GM18858 (cell line): ENCODE data around the gene CCDC47.

Experiments
- ATAC-seq: cut with Tn5 transposase; IDR thresholded peaks from one replicate; pipeline ENCODE4 v1.9.1; 2021; ENCODE audit not compliant: unreplicated experiment

CCDC47 gene

DNA sequence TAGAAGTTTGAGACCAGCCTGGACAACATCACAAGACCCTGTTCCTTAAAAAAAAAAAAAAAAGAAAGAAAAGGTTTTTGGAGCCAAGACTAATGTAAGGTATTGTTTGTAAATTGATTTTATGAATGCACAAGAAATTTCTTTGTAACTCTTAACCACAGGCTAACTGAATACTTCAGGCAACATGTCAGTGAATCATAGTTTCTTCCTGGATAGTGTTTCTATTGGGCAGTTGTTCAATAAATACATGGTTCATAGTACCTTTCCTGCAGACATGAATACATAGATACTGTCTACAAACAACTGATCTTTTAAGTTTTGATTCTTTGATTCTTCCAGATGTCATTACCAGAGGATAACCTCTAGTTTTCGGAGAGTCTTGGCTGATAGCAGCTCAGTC, 12.2 kb upstream of the CCDC47 start:
- no peak for ATAC-seq

DNA sequence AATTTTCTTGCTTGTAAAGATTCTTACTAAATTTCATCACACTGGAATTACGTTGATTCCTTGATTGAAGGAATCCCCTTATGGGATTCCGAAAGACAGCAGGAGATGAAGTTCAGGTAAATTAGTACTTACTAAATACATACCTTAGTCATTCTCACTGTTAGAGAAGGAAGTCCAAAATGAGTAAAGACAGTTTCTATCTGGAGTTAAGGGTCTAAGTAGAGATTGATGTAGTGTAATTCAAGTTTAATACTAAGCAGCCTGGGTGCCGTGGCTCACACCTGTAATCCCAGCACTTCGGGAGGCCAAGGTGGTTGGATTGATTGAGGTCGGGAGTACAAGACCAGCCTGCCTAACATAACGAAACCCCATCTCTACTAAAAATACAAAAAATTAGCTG, 10.1 kb upstream of the CCDC47 start:
- no peak for ATAC-seq

DNA sequence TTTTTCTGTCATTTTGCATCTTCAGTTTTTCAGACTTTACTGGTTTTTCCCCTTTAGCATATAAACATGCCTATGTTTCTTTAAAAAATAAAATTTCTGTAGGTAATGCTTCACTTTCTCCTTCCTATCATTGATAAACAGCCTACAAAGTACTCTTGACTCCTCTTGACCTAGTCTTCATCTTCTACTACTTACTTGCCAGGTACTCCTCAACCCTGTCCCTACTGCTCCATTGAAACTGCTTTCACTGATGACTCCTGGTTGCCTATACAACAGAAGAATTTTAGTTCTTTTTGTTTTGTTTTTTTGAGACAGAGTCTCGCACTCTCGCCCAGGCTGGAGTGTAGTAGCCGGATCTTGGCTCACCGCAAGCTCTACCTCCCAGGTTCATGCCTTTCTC, 7.5 kb upstream of the CCDC47 start:
- ATAC-seq = no peak

DNA sequence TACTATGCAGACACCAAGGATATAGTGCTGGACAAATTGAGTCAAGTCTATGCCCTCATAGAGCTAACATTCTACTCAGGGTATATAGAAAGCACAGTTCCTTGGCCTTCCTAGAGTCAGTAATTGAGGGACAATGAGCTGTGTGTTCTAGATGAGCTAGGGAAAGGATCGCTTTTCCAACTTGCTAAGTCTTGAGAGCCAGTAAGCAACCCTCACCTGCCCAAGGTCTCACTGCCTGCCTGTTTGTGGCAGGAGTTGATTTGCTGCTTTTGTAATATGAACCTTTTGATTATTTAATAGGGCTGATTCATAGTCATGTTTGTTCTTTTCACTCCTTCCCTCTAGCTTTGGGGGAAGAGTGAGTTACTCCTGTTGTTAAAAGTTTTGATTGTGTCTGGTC, 7.1 kb upstream of the CCDC47 start:
- ATAC-seq = no peak

DNA sequence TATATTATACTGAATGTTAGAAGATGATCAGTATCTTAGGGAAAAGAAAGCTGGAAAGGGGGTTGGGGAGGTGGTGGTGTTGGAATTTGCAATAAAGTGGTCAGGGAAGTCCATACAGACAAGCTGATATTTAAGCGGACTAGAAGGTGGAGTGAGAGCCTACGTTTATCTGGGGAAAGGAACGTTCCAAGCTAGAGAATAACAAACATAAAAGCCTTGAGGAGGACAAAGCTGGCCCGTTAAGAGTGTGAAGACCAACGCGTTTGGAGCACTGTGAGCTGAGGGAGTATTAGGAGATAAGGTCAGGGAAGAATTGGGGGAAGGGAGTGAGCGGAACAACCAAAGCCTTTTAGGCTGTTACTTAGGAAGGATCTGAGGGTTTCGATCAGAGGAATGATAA, 2.0 kb upstream of the CCDC47 start:
- ATAC-seq = no peak

DNA sequence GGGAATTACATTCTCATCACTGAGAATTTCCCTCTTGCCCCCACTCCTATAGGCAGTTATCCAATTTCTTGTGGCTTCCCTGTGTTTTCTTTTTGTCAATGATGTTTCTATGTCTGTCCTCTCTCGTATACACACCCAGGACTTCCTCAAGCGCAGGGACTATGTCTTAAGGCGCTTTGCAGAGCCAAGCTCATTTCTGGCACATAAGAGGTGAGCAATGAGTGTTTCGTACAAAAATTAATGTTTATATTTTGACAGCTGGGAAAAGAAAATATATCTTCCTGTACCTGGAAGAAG, 1.5 kb upstream of the CCDC47 start:
- ATAC-seq = no peak

DNA sequence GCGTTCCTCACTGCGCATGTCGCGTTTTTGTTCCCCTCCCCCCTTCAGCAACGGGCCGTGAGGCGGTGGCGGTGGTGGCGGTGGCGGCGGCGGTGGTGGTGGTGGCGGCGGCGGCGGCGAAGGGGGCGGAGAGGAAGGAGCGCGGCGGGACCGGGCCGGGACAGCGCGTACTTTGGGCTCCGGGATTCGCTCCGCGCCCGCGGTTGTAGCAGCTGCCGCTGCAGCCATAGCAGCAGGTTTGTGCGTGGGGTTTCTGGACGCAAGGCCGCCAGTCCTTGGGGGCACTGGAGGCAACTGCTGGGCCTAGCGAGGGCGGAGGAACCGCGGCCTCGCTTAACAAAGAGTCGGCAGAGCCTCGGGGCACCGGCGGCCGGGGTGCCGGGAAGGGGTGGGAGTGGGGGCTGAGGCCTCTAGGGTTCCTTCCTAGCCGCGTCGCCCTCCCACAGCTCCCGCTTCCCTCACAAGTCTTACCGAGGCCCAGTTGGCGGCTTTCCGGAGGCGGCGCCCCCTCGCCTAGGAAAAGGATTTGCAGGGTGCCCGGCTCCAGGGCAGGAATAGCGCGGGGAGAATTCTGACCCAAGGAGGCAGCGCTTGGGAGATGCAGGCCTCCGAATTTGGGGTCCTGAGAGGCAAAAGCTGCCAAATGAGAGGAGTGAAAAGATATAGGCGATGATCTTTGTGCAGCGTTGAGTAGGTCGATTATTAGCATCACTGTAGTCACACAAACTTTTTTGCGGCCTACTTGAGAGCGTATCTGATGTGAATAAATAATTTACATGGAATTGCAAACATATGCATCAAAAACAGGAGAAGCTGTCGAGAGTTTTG, 958 bp upstream of the CCDC47 start, which contains the start of gene DDX42:
TSS of gene DDX42 (plus strand) at position 30 of the 828 bp plus-strand sequence. CDS start 12,880 bp downstream, outside the sequence.
- no peak for ATAC-seq

DNA sequence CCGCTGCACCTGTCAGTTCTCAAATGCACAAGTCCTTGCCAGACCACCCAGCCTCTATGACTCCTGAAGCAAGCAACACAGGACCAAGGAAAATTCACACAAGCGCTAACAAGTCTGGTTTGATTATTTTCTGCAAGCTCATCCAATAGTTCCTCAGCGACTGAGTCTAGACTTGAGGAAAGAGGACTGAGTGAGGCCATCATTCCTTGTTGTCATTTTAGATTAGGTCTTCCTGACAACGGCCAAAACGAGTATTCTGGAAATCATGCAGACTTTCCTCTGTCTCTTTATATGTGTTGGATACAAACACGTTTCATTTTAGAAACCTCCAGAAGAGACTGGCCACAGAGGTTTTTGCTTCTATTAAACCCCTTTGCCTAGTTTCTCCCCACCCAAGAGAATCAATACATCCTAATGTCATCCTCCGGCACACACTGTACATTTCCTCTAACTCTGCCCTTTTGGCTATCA, 561 bp downstream of the CCDC47 start:
- no peak for ATAC-seq

DNA sequence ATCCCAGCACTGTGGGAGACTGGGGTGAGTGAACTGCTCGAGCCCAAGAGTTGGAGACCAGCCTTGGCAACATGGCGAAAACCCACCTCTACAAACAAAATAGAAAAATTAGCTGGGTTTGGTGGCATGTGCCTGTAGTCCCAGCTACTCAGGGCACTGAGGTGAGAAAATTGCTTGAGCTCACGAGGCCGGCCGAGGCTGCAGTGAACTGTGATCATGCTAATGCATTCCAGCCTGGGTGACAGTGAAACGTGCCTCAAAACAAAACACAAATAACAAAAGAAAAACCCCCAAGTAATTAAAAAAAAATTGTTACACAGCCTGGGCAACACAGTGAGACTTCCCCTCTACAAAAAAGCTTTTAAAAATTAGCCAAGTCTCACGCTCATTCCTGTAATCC, 5.0 kb downstream of the CCDC47 start:
- no peak for ATAC-seq

DNA sequence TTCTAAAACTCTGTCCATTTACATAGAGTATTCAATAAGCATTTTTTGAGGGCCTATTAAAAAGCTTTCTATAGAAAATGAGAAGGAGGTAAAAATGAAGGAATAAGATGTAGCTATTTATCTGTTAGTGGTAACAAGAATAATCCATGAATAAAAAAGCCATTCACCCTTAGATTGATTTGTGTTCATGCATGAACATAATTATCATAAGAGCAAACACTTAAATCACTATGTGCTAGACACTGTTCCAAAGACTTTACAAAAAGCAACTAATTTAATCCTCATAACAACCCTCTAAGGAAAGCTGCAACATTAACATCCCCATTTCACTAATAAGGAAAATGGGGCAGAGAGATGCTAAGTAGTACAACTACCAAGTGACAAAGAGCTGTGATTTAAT, 6.6 kb downstream of the CCDC47 start:
- no peak for ATAC-seq

DNA sequence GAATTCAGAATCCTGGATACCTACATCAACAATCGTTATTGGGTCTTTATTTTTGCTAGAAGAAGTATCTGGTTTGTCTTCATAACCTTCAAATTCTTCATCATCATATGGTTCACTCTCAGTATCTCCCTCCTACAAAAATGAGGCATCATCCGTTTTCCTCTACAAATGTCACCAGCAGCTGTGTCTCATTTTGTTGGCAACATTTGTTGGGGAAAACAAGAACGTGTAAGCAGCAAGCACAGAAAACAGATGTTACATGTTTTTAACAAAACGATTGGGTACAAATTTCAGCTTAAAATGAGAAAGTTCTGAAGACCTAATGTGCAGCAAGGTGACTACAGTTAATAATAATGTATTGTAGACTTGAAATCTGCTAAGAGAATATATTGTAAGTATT, 8.7 kb downstream of the CCDC47 start:
- ATAC-seq = no peak

DNA sequence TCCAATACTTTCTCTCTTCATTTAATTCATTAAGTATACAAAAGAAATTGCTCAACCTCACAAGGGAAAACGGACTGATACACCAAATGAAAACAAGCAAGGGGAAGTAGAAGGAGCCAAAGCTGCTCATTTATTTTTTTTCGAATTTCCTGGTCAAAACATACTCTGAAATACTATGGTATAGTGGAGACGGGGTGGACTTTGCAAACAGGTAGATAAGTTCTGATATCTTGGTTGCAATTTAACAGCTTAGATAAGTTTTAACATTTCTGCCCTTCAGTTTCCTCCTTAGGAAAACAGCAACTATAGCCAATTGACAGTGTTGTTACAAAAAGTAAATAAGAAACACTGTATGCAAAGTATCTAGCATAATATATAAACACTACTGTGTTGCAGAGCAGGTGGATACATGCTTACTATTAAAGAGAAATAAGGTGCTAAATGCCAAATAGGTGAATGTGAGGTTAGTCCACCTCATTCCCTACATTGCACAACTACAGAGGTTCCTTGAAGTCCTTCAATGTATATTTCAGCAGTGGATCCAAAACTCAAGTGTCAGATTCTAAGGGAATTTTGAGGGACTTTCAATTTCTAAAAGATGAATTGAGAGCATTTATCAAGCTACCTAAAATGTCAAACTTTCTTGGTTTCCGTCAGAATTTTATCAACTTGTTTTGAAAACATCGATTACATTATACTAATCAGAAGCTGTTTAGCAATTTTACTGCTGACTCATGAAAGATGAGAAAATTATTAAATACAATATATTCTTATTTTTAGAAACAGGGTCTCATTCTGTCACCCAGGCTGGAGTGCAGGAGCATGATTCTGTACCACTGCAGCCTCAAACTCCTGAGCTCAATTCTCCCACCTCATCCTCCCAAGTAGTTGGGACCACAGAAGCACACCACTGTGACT, 11.0 kb downstream of the CCDC47 start:
- ATAC-seq = no peak

DNA sequence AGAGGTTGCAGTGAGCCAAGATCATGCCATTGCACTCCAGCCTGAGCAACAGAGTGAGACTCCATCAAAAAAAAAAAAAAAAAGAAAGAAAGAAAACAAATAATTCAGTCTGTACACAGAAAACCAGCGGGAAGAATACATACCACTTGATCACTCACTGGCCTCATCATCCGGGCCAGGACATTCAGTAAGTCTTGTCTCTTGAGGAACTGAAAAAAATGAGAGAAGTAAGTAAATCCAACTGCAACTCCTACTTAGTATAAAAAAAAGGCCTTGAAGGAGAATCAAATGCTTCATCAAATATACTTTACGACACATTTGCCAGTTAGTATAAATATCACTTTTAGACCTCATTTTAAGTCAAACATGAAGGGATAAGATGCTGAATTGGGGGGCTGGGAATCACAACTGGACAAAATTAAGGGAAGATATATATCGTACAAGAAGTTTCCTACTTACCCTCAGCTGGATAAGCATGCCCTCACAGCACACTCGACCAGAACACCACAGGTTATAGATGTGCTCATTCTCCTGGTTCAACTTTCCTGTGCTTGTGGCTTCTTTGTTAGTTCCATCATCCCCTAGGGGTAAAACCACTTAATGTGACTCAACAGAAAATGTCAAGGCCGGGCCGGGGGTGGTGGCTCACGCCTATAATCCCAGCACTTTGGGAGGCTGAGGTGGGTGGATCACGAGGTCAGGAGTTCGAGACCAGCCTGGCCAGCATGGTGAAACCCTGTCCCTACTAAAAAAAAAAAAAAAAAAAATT, 12.4 kb downstream of the CCDC47 start:
- ATAC-seq = no peak

DNA sequence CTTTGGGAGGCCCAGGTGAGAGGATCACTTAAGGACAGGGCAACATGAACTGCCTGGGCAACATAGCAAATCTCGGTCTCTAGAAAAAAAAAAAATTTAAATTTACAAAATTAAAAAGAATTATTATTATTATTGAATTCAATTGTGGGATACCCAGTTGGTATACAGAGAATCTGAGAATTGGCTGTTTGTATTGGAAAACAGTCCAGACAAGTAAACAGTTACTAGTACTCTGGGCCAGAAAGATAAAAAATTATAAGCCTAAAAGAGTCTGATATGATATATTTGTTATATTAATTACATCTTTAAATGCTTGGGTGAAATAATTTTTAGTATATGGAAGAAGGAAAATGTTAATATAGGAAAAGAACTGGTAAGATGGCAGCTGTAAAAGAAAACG, 15.0 kb downstream of the CCDC47 start:
- ATAC-seq = no peak

DNA sequence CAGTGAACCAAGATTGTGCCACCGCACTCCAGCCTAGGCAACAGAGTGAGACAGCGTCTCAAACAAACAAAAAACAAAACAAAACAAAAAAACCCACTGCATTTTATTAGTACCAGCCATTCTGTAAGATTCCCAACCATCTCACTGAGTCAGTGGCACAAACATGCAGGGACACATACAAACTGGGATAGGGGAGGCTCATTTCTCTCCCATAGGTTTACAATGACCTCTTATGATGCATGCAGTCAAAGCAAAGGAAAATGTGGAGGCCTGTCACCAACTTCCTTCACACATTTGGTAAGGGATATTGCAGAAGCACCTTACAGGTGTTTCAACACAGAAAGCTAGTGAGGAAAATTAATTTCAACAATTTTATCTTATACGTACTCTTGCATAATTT, 19.4 kb downstream of the CCDC47 start:
- ATAC-seq = no peak

DNA sequence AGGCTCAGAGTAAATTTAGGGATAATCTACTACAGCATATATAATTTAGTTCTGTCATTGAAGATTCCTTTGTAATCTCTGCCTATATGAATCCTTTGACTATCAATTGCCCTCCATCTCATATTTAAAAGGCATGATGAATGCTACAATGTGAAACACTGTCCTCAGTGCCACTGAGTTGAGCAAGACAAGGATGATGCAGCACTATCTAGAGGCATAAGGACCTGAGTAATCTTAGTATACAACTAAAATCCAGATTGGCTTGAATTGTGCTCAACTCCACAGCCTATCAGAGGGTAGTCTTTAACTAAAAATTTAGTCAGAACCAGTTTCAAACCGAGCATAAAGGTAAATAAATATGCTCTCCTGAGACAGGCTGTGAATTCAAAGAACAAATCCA, 20.2 kb downstream of the CCDC47 start:
- ATAC-seq = no peak

DNA sequence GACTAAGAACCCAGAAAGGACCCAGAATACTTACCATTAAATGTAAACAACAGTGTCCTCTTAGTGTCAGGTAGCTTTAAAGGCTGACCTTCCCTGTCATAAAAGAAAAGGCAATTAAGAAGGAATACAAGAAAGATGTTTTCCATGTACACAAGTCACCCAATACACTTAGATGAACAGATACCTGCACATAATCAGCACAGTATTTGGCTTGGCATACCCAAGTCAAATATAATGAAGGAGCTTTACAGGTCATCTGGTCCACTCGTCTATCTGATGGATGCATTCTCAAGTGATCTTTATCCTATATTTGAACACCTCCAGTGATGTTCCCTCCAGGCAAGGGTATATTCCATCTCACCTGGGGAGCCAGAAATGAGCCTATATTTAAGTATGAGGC, 20.7 kb downstream of the CCDC47 start:
- no peak for ATAC-seq

DNA sequence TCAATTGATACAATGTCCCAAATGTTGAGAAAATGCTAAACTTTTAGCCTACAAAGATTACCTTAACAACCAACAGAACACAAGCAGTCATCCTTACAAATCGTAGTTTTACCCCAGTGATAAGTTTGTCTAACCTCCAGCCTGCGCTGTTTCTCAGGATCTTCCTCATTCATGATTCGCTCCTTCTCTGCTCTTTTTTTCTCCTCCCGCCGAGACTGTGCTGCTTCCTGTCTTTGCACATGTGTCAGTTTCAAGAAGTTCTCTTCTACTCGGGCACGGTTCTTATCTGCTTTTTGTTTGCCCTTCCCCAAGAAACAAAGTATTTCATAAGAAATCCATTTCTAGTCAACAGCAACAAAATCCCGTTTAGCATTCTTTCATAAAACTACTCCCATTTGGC, 21.6 kb downstream of the CCDC47 start:
- ATAC-seq = no peak

DNA sequence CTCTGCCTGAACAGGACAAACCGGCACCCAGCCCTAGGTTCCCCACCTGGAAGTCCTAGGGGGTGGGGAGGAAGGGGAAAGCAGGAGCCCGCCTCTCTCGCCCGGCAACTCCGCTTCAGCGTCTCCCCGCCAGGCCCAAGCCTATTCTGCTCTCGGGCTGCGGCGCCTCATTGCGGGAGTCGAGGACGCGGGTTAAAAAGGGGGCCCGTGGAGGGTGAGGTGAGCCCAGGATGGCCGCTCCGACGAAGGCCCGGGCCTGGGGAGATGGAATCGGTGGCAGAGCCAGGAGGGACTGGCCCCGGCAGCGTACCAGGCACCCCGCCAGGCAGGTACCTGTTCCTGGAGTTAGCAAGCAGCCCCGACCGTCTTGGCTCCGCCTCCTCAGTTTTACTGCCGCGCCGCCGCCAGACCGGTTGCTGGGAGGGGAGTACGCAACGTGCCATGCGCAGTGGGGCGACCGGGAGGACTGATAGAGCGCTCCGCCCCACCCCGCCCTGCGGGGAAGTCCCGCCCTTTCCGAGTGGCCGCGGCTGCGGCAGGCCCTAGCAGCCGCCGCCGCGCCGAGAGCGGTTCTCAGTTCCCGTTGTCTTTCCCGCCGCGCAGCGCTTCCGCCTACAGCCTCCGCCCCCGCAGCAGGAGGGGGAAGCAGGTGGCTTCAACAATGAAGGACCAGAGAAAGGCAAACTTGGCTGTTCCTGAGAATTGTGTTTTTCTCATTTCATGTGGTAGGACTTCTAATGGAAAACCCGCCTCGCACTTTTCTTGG, 31.8 kb downstream of the CCDC47 start, which contains the start of gene STRADA:
TSS of gene STRADA (minus strand) at position 392 of the 766 bp plus-strand sequence. CDS start 13,430 bp downstream, outside the sequence.
- peak; percentile 87 for ATAC-seq

DNA sequence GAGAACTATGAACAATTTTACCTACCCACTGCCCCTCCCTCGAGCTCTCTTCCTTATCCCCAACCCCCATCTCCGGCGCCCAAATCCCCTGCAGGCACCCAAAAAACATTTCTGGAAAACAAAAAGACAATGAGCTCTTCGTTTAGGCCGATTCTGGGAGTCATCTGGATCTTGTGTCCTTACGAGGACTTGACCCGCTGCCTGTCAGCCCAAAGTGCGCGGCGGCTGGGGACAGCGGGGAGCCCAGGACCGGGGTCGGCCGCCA, 32.3 kb downstream of the CCDC47 start:
- peak; percentile 1 for ATAC-seq
